Measurements from ENCODE around the gene OR52I2. TPM values are rescaled to one million over a fixed set of nuclear protein-coding genes. Genes with fewer than 3 reads are reported as not detected.

OR52I2 gene
- not detected for total RNA-seq

GRCh38 chr11:4581443-4581842 lies at the start of gene OR52I2:
Gene OR52I2 (plus strand): TSS chr11:4581743.

GRCh38 chr11:4544891-4545290 lies 36.7 kb upstream of the OR52I2 start, which contains the start of gene OR52M1:
Gene OR52M1 (plus strand): TSS chr11:4545191. CDS start chr11:4545191, 0 bp downstream.

GRCh38 chr11:4593739-4594138 lies 12.2 kb downstream of the OR52I2 start, which contains the start of gene OR52I1:
Gene OR52I1 (plus strand): TSS chr11:4594039. CDS start chr11:4594039, 0 bp downstream.

GRCh38 chr11:4607781-4608666 lies 26.5 kb downstream of the OR52I2 start, which contains the start of gene TRIM68:
Gene TRIM68 (minus strand): TSS chr11:4608231. CDS start chr11:4605504, 2,727 bp downstream.

GRCh38 chr11:4636962-4637661 lies 55.6 kb downstream of the OR52I2 start, which contains the start of gene OR51D1:
Gene OR51D1 (plus strand): TSS chr11:4637477. CDS start chr11:4639791, 2,314 bp downstream.

Other genes with a start within 250 kb of the OR52I2 start
- not detected for gene OR52B4, start 213.4 kb upstream of the OR52I2 start, total RNA-seq
- 6.2 TPM for gene TRIM21, start 188.0 kb upstream of the OR52I2 start, total RNA-seq
- gene OR52K2, start 132.4 kb upstream of the OR52I2 start, total RNA-seq, result not detected
- gene OR52K1, start 99.1 kb upstream of the OR52I2 start, total RNA-seq, result not detected
- gene OR52M1, start 36.6 kb upstream of the OR52I2 start, total RNA-seq, result not detected
- gene OR52I1, start 12.3 kb downstream of the OR52I2 start, total RNA-seq, result not detected
- 13.1 TPM for gene TRIM68, start 26.5 kb downstream of the OR52I2 start, total RNA-seq
- not detected for gene OR51D1, start 55.7 kb downstream of the OR52I2 start, total RNA-seq
- 0.23 TPM for gene OR51E1, start 62.2 kb downstream of the OR52I2 start, total RNA-seq
- gene OR51E2, start 116.1 kb downstream of the OR52I2 start, total RNA-seq, result under 0.01 TPM
- gene MMP26, start 123.0 kb downstream of the OR52I2 start, total RNA-seq, result not detected
- gene OR51F1, start 188.2 kb downstream of the OR52I2 start, total RNA-seq, result not detected
- not detected for gene OR52R1, start 222.6 kb downstream of the OR52I2 start, total RNA-seq
- gene OR51F2, start 239.6 kb downstream of the OR52I2 start, total RNA-seq, result not detected